ENCODE data around the gene GDF9.

Gene GDF9

DNA sequence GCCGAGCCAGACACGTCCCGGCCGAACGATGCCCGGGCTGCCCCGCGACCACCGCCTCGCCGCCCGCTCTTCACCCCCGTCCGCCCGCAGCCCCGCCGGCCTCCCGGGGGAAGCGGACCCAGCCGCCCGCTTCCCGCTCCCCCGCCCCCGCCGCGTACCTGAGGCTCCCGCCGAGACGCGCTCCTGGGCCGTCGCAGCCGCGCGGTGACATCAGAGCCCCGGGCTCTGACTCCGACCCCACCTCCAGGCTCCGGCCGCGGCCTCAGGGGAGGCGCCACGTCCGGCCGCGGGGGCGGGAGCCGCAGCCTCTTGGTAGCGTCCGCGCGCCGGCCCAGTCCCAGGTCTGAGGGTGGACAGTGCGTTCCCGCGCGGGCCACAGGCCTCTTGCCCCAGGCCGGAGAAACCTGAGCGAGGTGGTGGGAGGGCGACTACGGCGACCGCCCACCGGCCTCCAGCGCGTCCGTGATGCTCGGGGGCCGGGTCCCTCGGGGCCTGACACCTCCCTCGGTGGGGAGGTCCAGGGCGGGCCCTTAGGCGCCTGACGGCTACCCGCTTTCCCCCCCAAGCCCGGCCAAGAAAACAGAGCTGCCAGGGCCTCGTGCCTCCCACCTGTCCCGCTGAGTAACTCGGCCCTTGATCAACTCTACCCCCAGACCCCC lies 35.7 kb downstream of the GDF9 start, which contains the start of gene SHROOM1:
Gene SHROOM1 (minus strand): TSS at position 212 of the 659 bp plus-strand sequence. CDS start 4,507 bp downstream, outside the sequence.
- TF ChIP-seq, protein P1, sequence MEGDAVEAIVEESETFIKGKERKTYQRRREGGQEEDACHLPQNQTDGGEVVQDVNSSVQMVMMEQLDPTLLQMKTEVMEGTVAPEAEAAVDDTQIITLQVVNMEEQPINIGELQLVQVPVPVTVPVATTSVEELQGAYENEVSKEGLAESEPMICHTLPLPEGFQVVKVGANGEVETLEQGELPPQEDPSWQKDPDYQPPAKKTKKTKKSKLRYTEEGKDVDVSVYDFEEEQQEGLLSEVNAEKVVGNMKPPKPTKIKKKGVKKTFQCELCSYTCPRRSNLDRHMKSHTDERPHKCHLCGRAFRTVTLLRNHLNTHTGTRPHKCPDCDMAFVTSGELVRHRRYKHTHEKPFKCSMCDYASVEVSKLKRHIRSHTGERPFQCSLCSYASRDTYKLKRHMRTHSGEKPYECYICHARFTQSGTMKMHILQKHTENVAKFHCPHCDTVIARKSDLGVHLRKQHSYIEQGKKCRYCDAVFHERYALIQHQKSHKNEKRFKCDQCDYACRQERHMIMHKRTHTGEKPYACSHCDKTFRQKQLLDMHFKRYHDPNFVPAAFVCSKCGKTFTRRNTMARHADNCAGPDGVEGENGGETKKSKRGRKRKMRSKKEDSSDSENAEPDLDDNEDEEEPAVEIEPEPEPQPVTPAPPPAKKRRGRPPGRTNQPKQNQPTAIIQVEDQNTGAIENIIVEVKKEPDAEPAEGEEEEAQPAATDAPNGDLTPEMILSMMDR (IDR thresholded peaks at IDR 0.05): no peak
- no peaks in the 10 kb centered on the region for H3K36me3 ChIP-seq
- peaks cover 97% of the 10 kb centered on the region for H3K27me3 ChIP-seq
- H3K4me3 ChIP-seq (ENCODE audit: low read depth in 1 of 2, low read length in 1 of 2): peak within 1 kb of the TSS; percentile 32 to 51
- H3K27ac ChIP-seq: no peak within 1 kb of the TSS
- peaks cover 2 to 15% of the 10 kb centered on the region in 2 experiments for H3K4me1 ChIP-seq (ENCODE audit: control insufficient read depth in 1 of 2, insufficient read depth in 1 of 2, low read depth in 1 of 2, low read length in 1 of 2)
- no peaks in the 10 kb centered on the region for H3K9me3 ChIP-seq

DNA sequence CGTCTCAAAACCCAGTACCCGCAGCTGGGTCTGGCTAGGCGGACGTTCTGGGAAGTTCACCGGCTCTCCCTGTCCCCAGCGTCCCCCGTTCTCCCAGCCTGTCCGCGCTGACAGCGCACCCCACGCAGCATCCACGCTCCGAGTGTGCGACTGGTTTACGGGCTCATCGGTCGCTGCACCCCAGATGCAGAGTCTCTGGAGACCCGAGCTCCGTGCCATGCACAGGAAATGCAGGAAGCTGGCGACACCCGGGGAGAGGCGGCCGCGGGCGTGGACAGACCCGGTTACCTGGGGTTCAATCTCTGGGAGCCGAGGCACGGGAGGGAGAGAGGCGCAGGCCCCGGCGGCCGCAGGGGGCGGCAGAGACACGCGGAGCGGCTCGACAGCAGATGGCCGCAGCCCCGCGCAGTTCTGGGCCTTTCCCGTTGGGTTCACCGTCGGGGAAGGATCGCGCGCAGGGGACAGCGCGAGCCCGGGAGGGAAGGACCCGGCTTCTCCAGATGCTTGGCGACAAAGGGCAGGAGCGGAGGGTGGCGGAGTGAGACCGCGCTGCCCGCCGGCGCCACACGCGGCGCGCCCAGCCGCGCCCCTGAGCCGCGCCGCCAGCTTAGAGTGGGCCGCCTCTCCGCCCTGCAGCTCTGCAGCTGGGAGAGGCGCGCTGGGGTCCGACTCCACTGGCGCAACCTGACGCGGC lies 36.4 kb downstream of the GDF9 start:
- Histone ChIP-seq H3K4me3 (ENCODE audit: low read depth in 1 of 2, low read length in 1 of 2) (peak overlapping the region; percentile 32 to 51), H3K9me3 (no peaks in the 10 kb centered on the region), H3K4me1 (ENCODE audit: control insufficient read depth in 1 of 2, insufficient read depth in 1 of 2, low read depth in 1 of 2, low read length in 1 of 2) (peaks cover 2 to 21% of the 10 kb centered on the region in 2 experiments), H3K27ac (no peak overlapping the region), H3K36me3 (no peaks in the 10 kb centered on the region), H3K27me3 (peaks cover 98% of the 10 kb centered on the region)
- TF ChIP-seq, protein P1 (IDR thresholded peaks at IDR 0.05): peak; percentile 18

DNA sequence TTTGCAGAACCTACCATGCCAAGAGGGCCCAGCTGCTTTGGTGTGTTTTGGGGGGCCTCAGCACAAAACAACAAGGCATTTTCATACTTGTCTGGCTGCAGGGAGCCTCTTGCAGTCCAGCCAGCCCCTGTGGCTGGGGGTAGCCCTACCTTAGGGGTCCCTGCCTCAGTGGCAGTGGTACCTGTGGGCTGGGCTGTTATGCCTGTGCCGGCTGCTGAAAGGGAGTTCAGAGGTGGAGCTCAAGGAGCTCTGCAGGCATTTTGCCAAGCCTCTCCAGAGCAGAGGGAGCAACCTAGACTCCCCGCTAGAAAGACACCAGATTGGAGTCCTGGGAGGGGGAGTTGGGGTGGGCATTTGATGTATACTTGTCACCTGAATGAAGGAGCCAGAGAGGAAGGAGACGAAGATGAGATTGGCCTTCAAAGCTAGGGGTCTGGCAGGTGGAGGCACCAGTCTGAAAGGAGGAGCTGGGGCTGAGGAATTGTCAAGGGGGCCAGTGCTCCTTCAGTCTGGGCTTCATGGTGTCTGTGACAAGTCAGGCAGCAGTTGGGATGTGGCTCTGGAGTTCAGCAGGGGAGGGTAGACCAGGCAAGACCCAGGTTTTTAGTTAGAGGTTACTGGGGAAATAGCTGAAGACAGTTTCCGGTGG lies 37.3 kb downstream of the GDF9 start:
- TF ChIP-seq, protein P1 (IDR thresholded peaks at IDR 0.05): no peak
- Histone ChIP-seq H3K36me3 (no peaks in the 10 kb centered on the region), H3K4me1 (ENCODE audit: control insufficient read depth in 1 of 2, insufficient read depth in 1 of 2, low read depth in 1 of 2, low read length in 1 of 2) (peaks cover 2 to 21% of the 10 kb centered on the region in 2 experiments), H3K27me3 (peaks cover 100% of the 10 kb centered on the region), H3K27ac (no peak overlapping the region), H3K9me3 (no peaks in the 10 kb centered on the region), H3K4me3 (ENCODE audit: low read depth in 1 of 2, low read length in 1 of 2) (no peak overlapping the region)

DNA sequence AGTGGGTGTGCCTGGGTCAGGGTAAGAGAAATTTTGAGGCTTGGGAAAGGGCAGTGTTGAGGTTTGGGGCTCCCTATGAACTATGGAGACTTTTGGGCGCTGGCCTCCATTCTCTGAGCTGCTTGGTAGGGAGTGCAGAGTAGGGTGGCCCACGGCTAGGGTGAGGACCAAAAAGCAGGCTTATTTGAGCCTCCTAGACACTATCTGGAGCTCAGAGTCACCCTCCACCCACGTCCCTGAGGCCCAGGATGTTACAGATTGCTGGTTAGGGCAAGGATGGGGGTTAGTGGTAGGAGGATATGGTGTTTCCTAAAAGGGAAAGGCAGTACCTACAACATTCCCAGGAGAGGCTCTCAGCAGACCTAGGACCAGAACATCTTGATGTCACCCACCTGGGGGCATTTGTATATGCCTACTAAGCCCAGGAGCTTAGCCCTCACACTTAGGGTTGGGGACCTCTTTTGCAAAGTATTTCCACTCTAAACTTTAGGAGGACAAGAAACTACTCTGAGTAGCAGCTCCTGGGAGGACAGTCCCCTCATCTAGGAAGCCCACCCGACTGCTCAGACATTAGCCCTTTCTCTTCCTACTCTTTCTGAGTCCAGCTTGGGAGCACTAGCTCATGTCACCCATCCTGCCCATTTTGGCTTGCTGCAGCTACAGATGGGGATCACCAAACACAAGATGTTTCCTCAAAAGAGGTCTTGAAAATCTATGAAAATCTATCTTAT lies 38.2 kb downstream of the GDF9 start:
- peaks cover 2 to 21% of the 10 kb centered on the region in 2 experiments for H3K4me1 ChIP-seq (ENCODE audit: control insufficient read depth in 1 of 2, insufficient read depth in 1 of 2, low read depth in 1 of 2, low read length in 1 of 2)
- no peaks in the 10 kb centered on the region for H3K36me3 ChIP-seq
- H3K4me3 ChIP-seq (ENCODE audit: low read depth in 1 of 2, low read length in 1 of 2): no peak overlapping the region
- TF ChIP-seq, protein P1 (IDR thresholded peaks at IDR 0.05): no peak
- peaks cover 100% of the 10 kb centered on the region for H3K27me3 ChIP-seq
- no peaks in the 10 kb centered on the region for H3K9me3 ChIP-seq
- no peak overlapping the region for H3K27ac ChIP-seq

DNA sequence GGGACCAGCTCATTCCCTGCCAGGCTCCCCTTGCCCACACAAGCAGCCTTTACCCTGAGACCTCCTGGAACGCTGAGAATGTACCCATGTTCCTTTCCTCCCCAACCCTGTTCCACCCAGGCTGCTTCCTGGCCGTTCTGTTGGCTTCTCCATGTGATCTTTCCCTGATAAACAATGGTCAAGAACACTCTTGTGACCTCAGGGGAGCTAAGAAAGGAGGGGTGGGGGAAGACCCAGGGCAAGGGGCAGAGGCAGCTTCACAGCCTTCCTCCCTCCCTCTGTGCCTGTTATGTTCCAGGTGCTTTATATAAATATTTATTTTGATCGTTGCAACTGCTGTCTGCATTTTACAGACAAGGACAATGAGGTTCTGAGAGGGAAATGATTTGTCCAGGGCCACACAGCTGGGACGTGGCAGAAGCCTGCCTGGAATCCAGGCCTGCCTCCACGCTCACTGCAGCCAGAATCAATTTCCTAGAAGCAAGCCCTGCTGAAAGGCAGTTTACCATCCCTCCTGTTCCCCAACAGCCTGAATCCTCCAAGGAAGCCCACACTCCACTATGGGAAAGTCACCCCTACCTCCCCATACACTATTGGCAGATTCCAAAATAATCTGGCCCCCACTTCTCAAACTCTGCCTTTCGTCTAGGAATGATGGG lies 39.7 kb downstream of the GDF9 start:
- Histone ChIP-seq H3K4me3 (ENCODE audit: low read depth in 1 of 2, low read length in 1 of 2) (no peak overlapping the region), H3K27me3 (peaks cover 100% of the 10 kb centered on the region), H3K4me1 (ENCODE audit: control insufficient read depth in 1 of 2, insufficient read depth in 1 of 2, low read depth in 1 of 2, low read length in 1 of 2) (peaks cover 2 to 21% of the 10 kb centered on the region in 2 experiments), H3K9me3 (no peaks in the 10 kb centered on the region), H3K36me3 (no peaks in the 10 kb centered on the region), H3K27ac (no peak overlapping the region)
- TF ChIP-seq, protein P1 (IDR thresholded peaks at IDR 0.05): no peak
